HG03520 (cell line): ENCODE measurements around the gene COA8.
A peak's percentile ranks its signal among the peaks of the same experiment; 100 is the strongest.

ENCODE experiments used
- ATAC-seq: cut with Tn5 transposase; IDR thresholded peaks from one replicate; pipeline ENCODE4 v1.9.1; 2021; ENCODE audit warnings: mild to moderate bottlenecking, moderate library complexity; ENCODE audit not compliant: unreplicated experiment

Gene COA8

DNA sequence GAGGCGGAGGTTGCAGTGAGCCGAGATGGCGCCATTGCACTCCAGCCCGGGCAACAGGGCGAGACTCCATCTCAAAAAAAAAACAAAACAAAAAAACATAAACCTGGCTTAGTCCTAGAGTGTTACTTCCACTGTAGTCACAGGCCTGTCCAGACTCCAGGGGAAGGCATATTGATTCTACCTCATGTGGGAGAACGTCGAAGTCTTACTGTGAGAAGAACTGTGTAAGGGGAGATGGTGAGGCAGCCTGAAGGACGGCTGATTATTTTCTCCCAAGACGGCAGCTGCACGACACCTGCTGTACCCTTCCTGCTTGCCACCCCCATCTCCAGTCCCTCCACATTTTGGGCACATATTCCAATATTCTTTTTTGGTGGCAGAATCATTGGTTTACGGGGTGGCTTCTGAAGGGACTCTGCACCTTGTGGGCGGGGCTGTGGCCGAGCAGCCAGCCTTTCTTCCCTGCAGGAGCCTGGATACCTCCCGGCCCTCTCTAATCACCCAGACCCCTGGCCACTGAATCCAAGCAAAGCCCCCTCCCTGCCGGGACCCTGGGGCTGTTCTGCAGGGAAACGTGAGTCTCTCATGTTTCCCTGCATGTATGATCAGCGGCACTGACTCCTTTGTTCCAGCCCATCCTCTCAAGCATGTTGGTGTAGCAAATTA lies 54.0 kb downstream of the COA8 start:
- no peak for ATAC-seq

DNA sequence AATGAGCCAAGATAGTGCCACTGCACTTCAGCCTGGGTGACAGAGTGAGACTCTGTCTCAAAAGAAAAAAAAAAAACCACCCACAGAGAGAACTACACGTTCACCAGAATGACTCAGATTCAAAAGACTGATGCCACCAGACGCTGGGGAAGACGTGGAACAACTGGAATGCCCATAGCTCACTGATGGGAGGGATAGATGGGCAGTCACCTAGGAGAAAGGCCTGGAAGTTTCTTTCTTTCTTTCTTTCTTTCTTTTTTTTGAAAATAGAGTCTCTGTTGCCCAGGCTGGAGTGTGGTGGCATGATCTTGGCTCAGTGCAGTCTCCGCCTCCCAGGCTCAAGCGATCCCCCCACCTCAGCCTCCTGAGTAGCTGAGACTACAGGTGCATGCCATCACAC lies 56.3 kb downstream of the COA8 start:
- no peak for ATAC-seq

DNA sequence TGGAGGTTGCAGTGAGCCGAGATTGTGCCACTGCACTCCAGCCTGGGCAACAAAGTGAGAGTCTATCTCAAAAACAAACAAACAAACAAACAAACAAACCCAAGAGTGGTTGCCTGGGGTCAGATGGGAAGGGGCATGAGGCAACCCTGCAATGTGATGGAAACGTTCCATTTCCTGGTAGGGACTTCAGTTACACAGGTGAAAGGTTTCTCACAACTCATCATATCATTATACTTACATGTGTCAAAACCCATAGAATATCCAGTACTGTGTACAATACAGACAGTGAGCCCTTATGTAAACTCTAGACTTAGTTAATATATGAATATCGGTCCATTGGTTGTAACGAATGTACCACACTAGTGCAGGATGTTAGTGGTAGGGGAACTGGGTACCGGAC lies 59.1 kb downstream of the COA8 start:
- no peak for ATAC-seq

DNA sequence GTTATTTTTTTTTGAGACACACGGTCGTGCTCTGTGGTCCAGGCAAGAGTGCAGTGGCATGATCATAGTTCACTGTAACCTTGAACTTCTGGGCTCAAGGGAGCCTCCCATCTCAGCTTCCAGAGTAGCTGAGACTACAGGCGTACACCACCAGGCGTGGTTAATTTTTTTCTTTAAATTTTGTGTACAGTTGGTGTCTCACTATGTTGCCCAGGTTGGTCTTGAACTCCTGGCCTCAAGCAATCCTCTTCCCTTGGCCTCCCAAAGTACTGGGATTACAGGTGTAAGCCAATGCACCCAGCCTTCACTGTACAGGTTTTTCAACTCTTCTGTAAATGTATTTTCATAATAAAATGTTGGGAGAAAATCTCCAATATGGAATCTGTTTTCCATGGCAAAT lies 60.5 kb downstream of the COA8 start:
- no peak for ATAC-seq

DNA sequence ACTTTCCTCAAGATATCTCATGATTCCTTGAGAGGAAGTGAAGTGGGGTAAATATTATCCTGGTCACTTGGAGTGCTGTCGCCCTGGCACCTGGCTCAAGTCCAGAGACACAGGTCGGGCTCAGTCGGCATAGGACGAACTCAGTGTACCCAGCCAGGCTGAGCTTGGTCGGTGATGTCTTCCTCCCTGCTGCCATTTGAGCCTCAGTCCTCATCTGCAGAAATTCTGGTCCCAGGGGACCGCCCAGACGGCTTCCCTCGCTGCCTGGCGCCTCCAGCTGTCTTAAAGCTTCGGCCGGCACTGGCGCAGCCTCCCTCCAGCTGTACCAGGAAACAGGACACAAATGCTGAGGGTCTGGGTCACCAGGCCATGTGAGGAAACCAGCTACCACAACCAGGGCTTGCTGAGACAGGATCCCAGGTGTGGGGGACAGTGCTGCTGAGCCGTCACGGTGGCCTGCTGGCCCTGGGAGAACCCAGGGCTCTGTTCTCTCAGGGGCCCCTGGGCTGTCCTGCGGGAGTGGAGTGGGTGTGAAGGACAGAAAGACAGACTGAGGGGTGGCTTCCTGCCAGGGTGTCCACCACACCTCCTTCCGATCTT lies 61.2 kb downstream of the COA8 start:
- no peak for ATAC-seq

DNA sequence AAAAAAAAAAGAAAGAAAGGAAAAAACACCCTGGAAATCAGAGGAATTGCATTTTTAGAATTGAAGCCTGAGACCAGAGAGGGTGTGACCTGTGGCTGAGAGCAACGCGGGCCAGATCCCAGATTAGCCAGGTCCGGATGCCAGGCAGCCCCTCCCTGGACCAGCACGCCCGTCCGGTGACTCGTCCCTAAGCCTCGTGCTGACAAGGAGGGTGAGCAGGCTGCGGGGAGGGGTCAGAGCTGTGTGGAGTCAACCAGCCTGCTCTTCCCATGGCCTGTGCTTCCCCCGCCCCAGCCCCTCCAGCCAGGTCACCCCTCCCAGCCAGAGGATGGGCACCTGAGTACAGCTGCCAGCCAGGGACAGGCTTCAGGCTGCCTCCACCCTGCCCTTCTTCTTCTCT lies 62.1 kb downstream of the COA8 start:
- ATAC-seq: no peak

DNA sequence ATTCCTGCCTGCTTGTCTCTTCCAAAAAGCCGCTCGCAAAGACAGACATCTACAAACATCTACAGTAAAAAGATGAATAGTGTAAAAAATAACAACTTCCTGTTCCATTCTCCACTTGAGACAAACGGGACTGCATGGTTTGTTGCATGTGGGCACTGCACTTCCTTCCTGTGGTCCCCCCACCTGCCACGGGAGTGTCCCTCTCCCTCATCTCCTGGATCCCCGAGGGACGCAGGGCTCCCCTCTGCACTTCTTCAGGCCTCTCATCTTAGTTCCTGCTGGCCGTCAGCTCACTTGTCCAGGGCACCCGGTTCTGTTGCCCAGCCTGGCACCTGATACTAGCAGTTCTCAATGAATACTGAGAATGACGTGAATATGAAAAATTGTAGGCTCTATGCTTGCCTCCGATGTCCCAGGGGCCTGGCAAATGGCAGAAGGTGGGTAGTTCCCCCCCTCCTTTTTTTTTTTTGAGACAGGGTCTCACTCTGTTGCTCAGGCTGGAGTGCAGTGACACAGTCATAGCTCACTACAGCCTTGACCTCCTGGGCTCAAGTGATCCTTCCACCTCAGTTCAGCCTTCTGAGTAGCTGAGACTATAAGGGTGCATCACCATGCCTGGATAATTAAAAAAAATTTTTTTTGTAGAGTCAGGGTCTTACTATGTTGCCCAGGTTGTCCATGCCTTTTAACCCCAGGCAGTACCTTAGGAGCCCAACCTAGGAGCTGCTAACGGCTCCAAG lies 62.8 kb downstream of the COA8 start:
- no peak for ATAC-seq

DNA sequence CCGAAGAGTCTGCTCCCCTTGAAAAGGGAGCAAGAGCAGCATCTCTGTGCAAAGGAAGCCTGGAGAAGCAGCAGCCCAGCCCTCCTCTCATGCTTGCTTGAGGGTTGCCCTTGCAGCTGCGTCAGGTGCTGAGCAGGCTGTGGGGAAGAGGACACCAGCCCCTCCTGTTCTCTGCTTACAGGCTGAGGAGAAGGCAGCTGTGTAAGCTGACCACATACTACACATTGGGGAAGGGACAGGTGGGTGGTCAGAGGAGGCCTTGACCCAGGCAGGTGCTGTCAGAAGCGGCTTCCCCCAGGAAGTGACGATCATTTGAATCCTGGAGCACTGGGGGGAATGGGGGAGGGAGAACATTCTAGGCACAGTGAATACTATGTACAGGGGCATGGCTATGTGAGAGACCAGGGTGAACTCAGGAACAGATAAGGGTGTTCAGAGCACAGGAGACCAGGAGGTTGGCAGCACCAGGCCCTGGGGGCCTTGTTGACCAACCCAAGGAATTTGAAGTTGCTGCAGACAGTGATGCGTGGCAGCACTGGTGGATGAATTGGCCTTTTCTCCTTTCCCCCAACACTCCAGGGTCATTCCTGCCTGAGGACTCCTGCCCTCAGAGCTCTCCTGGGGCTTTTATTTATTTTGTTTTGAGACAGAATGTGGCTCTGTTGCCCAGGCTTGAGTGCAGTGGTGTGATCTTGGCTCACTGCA lies 63.5 kb downstream of the COA8 start:
- ATAC-seq: no peak

DNA sequence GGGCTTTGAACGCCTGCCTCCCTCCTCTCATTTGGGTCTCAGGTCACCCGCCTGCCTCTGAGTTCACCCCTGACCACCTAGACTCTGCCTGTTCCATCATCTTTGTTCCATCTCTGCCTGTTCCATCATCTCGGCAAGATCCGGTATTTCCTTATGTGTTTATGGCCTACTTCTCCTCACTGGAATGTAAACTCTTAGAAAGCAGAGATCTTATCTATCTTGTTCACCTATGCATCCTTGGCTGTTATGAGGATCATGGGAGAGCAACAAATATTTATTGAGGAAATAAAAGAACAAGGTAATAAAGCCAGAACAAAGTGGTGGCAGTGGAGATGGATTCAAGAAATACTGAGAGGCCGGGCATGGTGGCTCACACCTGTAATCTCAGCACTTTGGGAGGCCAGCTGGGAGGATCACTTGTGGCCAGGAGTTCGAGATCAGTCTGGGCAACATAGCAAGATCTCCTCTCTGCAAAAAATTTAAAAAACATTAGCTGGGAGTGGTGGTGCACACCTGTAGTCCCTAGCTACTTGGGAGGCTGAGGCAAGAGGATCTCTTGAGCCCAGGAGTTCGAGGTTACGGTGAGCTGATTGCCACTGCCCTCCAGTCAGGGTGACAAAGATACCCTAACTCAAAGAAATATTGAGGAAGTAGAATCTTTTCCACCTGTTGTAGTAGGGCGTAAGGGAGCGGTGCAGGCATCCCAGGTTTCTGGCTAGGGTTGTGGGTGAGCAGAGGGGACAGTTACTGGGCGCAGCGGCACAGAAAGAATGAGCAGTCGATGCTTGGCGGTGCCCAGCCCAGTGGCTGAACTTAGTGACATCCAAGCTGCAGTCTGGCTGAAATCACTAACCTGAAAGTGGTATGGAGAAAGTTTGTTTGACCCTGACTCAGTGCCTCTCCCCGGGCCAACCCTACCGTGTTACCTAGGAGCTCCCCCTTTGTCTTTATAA lies 64.6 kb downstream of the COA8 start:
- ATAC-seq: no peak

DNA sequence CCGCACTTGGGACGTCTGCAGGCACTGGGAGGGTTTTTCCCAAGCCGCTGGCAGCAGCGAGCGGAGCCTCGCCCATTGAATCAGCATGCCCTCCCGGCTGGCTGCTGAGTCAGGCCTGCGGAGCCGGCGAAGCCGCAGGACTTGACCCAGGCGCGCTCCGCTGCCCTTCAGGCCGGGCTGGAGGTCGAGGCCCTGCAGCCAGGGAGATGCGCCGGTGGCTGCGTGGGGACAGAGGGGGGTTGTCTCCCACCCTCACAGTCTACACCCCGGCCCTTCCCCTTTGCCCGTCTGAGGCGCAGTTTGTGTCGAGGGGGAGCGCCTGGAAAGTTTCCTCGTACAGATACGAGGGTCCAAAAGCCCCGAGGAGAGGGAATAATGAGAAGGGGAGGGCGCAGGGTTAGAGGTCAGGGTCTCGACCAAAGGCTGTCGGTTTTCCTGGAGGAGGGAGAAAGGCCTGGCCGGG lies 65.5 kb downstream of the COA8 start:
- ATAC-seq: no peak

DNA sequence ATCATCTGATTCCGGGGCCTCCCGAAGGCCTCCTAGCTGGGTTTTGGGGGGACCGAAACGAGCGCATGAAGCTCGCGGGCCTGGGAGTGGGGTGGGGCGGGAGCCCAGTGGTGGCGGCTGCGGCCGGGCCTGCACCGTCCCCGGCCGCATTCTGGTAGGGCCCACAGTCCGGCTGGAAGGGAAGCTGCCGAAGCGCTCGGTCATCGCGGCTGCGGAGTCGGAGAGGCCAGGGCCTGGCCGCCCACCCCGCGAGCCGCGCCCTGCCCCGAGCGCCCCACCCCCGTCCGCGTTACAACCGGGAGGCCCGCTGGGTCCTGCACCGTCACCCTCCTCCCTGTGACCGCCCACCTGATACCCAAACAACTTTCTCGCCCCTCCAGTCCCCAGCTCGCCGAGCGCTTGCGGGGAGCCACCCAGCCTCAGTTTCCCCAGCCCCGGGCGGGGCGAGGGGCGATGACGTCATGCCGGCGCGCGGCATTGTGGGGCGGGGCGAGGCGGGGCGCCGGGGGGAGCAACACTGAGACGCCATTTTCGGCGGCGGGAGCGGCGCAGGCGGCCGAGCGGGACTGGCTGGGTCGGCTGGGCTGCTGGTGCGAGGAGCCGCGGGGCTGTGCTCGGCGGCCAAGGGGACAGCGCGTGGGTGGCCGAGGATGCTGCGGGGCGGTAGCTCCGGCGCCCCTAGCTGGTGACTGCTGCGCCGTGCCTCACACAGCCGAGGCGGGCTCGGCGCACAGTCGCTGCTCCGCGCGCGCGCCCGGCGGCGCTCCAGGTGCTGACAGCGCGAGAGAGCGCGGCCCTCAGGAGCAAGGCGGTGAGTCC lies 66.1 kb downstream of the COA8 start, which contains the start of gene KLC1:
TSS of gene KLC1 (plus strand) at position 528 of the 819 bp plus-strand sequence. CDS start 25,354 bp downstream, outside the sequence.
- ATAC-seq: peak; percentile 62

DNA sequence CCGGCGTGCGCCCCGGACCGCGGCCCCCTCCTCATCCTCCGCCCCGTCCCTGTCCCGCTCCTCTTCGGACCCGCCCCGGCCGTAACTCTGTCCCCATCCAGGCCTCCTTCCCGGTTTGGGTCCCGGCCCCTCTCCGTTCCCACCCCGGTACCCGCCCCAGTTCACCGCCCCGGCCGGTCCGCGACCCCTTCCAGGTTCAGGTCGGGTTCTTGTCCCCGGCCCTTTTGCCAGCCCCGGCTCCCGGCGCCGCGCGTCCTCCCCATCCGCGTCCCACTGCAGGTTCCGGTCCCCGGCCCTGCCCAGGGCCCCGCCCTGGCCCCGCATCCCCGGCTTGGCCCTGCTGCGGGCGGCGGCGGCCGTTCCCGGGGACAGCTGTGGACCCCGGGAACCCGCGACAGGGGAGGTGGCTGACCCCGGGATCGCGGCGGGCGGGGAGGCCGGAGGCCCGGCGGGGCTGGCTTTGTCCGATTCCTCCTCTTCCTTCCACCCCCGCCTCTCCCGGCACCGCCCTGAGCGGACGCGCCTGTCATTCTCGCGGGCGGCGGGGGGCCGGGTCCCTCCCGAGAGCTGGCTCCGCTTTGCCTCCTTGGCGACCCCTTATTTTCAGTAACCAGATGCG lies 66.9 kb downstream of the COA8 start:
- no peak for ATAC-seq

DNA sequence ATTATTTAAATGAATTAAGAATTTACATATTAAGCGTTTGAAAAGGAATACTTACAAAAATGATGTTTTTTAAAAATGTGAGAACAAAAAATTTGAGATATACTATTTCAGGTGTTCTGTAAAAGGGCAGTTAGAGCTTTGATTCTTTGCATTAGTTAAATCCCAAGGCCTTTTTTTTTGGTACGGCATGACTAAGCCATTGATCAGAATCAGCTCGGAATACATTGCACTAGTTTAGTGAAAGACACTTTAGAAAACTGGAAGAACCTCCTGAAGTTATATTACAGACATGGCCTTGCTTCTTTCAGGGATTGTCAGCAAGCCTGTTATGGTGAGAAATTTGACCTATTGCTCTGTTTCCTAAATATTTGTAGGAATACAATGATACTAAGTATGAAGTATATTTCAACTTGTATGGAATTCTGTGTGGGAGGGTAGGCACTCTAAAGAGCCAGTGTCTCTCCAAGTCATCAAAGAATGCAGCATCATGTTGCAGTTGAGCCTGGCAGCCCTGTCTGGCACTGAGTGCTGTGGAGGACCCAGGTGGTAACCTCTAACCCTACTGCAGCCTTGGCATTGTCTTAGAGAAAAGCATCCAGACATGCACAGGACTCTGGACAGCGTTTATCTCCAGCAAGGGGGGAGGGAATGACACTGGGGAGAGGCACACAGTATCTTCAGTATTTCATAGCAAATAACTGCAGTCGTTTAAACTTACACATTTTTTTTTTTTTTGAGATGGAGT lies 67.8 kb downstream of the COA8 start:
- ATAC-seq: no peak

DNA sequence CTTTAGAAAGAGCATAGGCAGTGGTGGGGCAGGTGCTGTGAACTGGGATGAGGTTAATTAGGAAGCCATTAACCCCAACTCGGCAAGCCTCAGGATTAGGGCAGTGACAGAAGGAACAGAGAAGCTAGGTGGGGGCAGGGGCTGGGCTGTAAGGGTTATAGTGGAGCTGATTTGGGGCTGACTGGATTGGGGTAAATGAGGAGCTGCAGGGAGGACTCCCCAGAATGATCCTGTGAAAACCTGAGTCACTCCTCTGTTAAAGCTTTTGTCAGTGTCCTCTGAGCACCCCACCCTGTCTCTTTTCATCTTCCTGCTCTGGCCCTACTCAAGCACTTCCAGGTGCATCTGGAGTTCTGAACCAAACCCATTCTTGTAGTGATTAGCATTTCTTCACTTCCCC lies 70.6 kb downstream of the COA8 start:
- no peak for ATAC-seq

DNA sequence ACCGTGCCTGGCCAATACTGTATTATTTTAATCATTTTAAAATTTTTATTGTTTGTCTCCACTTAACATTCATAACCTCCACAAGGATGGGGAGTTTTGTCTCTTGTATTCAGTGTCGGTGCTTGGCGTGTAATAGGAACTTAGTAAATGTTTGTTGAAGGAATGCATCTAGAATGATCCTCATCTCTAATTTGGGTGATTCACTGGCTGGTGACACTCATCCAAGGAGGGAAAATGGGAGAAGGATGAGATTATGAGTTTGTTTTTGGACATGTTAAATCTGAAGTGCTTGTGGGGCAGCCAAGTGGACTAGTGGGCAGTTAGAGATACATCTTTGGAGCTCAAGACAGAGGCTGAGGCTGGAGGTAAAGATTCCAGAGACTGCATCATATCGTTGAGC lies 71.4 kb downstream of the COA8 start:
- ATAC-seq: no peak

DNA sequence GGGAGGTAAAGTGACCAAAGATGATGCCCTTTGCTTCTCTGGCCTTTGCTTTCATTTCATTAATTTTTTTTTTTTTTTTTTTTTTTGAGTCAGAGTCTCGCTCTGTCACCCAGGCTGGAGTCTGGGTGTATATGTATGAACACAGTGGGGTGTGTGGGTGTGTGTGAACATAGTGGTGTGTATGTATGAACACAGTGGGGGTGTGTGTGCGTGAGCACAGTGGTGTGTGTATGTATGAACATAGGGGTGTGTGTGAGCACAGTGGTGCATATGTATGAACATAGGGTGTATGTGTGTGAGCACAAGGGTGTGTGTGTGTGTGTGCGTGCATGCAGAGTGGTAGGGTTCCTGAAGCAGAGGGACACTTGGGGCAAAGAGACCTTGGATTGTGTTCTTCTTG lies 75.8 kb downstream of the COA8 start:
- no peak for ATAC-seq
